ENCODE data around the gene GRB10. TPM values are rescaled to one million over a fixed set of nuclear protein-coding genes. Genes with fewer than 3 reads are reported as not detected.

GRB10 gene
- total RNA-seq, 3 donors from 2014 or later = 56.8 to 71.1 (median 61.2) TPM

DNA sequence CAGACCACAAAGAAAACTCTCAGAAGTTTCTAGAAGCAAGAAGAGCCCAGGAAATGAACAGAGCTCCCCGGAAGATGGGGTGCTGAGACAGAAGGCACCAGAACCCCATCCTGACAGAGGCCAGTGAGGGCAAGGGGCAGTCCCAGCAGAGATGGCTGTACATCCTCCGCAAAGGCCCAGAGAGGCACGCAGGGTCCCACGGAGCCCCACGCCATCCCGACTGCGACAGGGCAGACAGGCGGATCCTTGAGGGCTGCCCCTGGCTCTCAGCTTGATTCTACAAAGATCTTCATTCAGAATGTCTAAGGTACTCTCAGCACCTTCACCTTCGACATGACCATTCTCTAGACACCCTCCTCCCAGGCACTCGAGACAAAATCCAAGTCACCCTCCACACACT lies 109.6 kb downstream of the GRB10 start:
- Histone ChIP-seq H3K4me1 (no peaks in the 10 kb centered on the region), H3K27me3 (no peaks in the 10 kb centered on the region), H3K36me3 (no peaks in the 10 kb centered on the region), H3K9me3 (no peaks in the 10 kb centered on the region), H3K27ac (no peak overlapping the region), H3K4me3 (no peak overlapping the region)
- no peak for TF ChIP-seq POLR2A (IDR thresholded peaks at IDR 0.05)
- no peak for TF ChIP-seq POLR2AphosphoS5 (IDR thresholded peaks at IDR 0.05)
- TF ChIP-seq, protein P1, sequence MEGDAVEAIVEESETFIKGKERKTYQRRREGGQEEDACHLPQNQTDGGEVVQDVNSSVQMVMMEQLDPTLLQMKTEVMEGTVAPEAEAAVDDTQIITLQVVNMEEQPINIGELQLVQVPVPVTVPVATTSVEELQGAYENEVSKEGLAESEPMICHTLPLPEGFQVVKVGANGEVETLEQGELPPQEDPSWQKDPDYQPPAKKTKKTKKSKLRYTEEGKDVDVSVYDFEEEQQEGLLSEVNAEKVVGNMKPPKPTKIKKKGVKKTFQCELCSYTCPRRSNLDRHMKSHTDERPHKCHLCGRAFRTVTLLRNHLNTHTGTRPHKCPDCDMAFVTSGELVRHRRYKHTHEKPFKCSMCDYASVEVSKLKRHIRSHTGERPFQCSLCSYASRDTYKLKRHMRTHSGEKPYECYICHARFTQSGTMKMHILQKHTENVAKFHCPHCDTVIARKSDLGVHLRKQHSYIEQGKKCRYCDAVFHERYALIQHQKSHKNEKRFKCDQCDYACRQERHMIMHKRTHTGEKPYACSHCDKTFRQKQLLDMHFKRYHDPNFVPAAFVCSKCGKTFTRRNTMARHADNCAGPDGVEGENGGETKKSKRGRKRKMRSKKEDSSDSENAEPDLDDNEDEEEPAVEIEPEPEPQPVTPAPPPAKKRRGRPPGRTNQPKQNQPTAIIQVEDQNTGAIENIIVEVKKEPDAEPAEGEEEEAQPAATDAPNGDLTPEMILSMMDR (IDR thresholded peaks at IDR 0.05) = no peak
- no peak for DNase-seq (ENCODE audit: low spot score in 2 of 2)
- intact Hi-C loops (cut with DNase I; ENCODE audit: low total_unique reads) = no loop called here

DNA sequence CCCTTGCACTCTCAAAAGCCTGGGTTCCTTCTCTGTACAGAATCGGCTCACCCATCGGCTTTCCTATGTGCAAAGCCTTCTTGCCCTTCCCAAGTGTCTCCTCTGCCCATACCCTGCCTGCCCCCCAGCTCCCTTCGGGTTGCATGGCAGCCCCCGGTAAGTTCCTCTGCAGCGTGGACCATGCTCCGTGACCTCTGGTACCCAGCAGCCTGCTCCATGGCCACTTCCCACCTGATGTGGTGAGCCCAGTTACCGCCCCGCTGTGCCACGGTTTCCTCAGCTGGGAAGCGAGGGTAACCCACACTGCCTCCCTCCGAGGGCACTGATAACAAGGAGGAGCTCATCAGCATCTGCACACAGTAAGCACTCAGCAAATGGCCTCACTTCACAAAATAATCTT lies 110.7 kb downstream of the GRB10 start:
- no peak for TF ChIP-seq POLR2AphosphoS5 (IDR thresholded peaks at IDR 0.05)
- TF ChIP-seq, protein P1 (IDR thresholded peaks at IDR 0.05) = no peak
- no peak for TF ChIP-seq POLR2A (IDR thresholded peaks at IDR 0.05)
- Histone ChIP-seq H3K9me3 (no peaks in the 10 kb centered on the region), H3K27ac (no peak overlapping the region), H3K27me3 (no peaks in the 10 kb centered on the region), H3K36me3 (no peaks in the 10 kb centered on the region), H3K4me3 (no peak overlapping the region), H3K4me1 (peaks cover 0 to 10% of the 10 kb centered on the region in 2 donors)
- no peak for DNase-seq (ENCODE audit: low spot score in 2 of 2)
- intact Hi-C loops (cut with DNase I; ENCODE audit: low total_unique reads) = no loop called here

DNA sequence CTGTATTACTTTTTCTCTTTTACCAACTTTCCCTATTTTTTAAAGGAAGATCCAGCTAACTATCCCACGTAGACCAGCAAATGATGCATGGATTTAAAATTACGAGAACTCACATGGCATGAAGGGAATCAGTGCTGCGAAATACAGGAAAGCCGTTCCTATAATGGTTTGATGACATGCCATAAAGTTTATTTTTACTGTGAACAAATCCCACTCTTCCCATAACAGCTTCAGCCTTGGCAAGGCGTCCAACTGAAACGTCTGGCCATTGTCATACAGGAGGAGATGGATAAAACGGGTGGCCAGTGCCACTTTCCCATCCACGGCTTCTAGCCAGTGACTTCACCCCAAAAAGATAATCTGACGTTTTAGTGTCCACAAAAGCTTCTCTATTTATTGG lies 111.3 kb downstream of the GRB10 start:
- TF ChIP-seq, protein P1 (IDR thresholded peaks at IDR 0.05) = no peak
- TF ChIP-seq POLR2A (IDR thresholded peaks at IDR 0.05) (no peak), POLR2AphosphoS5 (IDR thresholded peaks at IDR 0.05) (no peak)
- DNase-seq (ENCODE audit: low spot score in 2 of 2) = no peak
- intact Hi-C loops (cut with DNase I; ENCODE audit: low total_unique reads) = no loop called here
- Histone ChIP-seq H3K9me3 (no peaks in the 10 kb centered on the region), H3K4me1 (peaks cover 0 to 11% of the 10 kb centered on the region in 2 donors), H3K36me3 (no peaks in the 10 kb centered on the region), H3K27me3 (no peaks in the 10 kb centered on the region), H3K4me3 (no peak overlapping the region), H3K27ac (no peak overlapping the region)

DNA sequence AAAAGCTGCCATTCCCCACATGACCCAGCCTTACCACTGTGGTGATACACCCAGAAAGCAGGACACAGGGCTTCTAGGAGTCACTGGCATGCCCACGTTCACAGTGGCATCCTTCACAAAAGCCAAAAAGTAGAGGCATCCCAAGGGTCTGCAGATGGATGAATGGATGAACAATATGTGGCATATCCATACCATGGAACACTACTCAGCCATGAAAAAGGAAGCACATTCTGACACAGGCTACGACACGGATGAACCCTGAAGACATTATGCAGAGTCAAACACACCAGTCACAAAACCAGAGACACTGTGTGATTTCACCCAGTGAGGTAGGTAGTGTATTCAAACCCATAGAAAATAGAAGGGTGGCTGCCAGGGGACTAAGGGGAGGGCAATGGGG lies 112.8 kb downstream of the GRB10 start:
- intact Hi-C loops (cut with DNase I; ENCODE audit: low total_unique reads) = no loop called here
- H3K36me3 ChIP-seq = no peaks in the 10 kb centered on the region
- TF ChIP-seq POLR2A (IDR thresholded peaks at IDR 0.05) (no peak), POLR2AphosphoS5 (IDR thresholded peaks at IDR 0.05) (no peak)
- TF ChIP-seq, protein P1 (IDR thresholded peaks at IDR 0.05) = no peak
- no peak overlapping the region for H3K4me3 ChIP-seq
- no peak for DNase-seq (ENCODE audit: low spot score in 2 of 2)
- no peaks in the 10 kb centered on the region for H3K27me3 ChIP-seq
- no peaks in the 10 kb centered on the region for H3K9me3 ChIP-seq
- no peak overlapping the region for H3K27ac ChIP-seq
- peaks cover 0 to 11% of the 10 kb centered on the region in 2 donors for H3K4me1 ChIP-seq

DNA sequence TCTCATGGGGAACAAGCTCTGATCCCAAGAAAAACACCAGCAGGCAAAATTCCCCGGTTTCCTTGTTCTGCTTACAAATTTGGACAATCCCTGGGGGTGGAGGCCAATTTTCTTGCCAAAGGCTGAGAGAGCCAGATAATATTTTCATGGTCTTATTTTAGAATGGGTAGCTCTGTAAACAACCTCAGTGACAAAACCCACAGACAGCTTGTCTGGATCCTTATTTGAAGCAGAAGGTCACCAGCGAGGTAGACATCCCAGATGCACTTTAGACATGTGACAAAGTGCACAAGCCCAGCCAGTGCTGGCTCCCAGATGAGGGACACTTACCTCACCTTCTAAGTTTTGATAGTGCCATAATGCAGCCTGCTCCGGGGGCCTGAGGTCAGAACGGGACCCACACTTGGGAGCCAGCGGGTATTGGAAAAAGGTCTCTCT lies 114.9 kb downstream of the GRB10 start:
- TF ChIP-seq POLR2A (IDR thresholded peaks at IDR 0.05) (no peak), POLR2AphosphoS5 (IDR thresholded peaks at IDR 0.05) (peak in 2 of 3 donors; percentile 26 to 43)
- TF ChIP-seq, protein P1 (IDR thresholded peaks at IDR 0.05) = no peak
- Histone ChIP-seq H3K27ac (peak overlapping the region; percentile 67 to 69), H3K9me3 (no peaks in the 10 kb centered on the region), H3K4me3 (peak overlapping the region in 1 of 3 donors; percentile 17), H3K4me1 (peaks cover 0 to 17% of the 10 kb centered on the region in 2 donors), H3K27me3 (no peaks in the 10 kb centered on the region), H3K36me3 (no peaks in the 10 kb centered on the region)
- DNase-seq (ENCODE audit: low spot score in 2 of 2) = peak in 1 of 2 donors; percentile 51
- intact Hi-C loops (cut with DNase I; ENCODE audit: low total_unique reads) = no loop called here

Data from breast epithelium (tissue), 4 donors.